Spleen (tissue), 7 donors: ENCODE results near the gene ZBTB44.

ENCODE experiments used
- POLR2A ChIP-seq, 3 donors: fragments of 450-650 bp; IDR thresholded peaks; one replicate each; pipeline ENCODE4 v1.5.1; 2017; ENCODE audit warnings: antibody characterized with exemption in 3 of 3, mild to moderate bottlenecking in 1 of 3
- POLR2AphosphoS5 ChIP-seq, 3 donors: sonication (generic); formaldehyde crosslinking; IDR thresholded peaks; one replicate each; pipeline ENCODE4 v1.5.1; 2017; ENCODE audit warnings: antibody characterized with exemption in 3 of 3
- TF ChIP-seq, protein P1 (sequence below), 11 experiments: fragments of 200-600 bp in 7 of 11; fragments of 450-650 bp in 4 of 11; sonication (generic) in 4 of 11; IDR thresholded peaks in 8 of 11; conservative IDR thresholded peaks in 3 of 11; 1 replicate in 7 of 11; 2 replicates in 4 of 11; pipeline versions ENCODE4 v1.4.0 to v1.8.0; 2016 to 2021; ENCODE audit warnings: antibody characterized with exemption in 11 of 11, inconsistent platforms in 4 of 11, mild to moderate bottlenecking in 1 of 11
- donor health status: DM: no; HTN: no; CAD: no; lungs with moderate emphysema.
- donor health status: DM: no; HTN: no; CAD: no.
- donor health status: DM: no; HTN: no; CAD: no.

DNA sequence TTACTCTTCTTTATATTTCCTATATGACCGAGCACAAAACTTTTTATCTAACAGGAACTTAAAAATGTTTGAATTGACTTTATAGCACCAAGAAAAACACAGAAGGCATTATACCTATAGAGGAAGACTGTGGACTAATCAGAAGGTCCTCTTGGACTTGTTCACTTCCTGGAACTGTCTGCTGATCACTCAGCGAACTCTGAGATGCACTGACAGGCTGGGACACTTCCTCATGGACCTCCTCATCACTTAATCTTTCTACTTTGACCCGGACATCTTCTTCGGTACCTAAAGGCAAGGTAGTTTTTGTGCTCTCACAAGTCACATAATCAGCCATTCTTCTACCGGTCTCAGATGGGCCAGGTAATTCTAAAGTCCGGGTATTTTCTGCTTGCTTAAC, 54.0 kb downstream of the ZBTB44 start:
- TF ChIP-seq, protein P1, sequence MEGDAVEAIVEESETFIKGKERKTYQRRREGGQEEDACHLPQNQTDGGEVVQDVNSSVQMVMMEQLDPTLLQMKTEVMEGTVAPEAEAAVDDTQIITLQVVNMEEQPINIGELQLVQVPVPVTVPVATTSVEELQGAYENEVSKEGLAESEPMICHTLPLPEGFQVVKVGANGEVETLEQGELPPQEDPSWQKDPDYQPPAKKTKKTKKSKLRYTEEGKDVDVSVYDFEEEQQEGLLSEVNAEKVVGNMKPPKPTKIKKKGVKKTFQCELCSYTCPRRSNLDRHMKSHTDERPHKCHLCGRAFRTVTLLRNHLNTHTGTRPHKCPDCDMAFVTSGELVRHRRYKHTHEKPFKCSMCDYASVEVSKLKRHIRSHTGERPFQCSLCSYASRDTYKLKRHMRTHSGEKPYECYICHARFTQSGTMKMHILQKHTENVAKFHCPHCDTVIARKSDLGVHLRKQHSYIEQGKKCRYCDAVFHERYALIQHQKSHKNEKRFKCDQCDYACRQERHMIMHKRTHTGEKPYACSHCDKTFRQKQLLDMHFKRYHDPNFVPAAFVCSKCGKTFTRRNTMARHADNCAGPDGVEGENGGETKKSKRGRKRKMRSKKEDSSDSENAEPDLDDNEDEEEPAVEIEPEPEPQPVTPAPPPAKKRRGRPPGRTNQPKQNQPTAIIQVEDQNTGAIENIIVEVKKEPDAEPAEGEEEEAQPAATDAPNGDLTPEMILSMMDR (IDR thresholded peaks at IDR 0.05 in 8 of 11, conservative IDR thresholded peaks at IDR 0.05 in 3 of 11) = no peak
- TF ChIP-seq POLR2AphosphoS5 (IDR thresholded peaks at IDR 0.05) = no peak
- no peak for TF ChIP-seq POLR2A (IDR thresholded peaks at IDR 0.05)
